Esophagus muscularis mucosa (tissue), 3 donors: ENCODE measurements around the gene KCTD14.

Experiments
- CTCF ChIP-seq, 3 experiments: fragments of 200-600 bp in 2 of 3; fragments of 450-650 bp in 1 of 3; sonication (generic) in 2 of 3; IDR thresholded peaks; one replicate each; pipeline ENCODE4 v1.5.1; 2017 to 2019; ENCODE audit warnings: antibody characterized with exemption in 3 of 3, mild to moderate bottlenecking in 2 of 3, moderate library complexity in 1 of 3
- POLR2A ChIP-seq: fragments of 450-650 bp; IDR thresholded peaks from one replicate; pipeline ENCODE4 v1.6.1; 2017; ENCODE audit warnings: antibody characterized with exemption, moderate library complexity, mild to moderate bottlenecking, low read depth
- POLR2AphosphoS5 ChIP-seq, 2 donors: sonication (generic); formaldehyde crosslinking; IDR thresholded peaks; one replicate each; pipeline ENCODE4 v1.6.1; 2017; ENCODE audit warnings: antibody characterized with exemption in 2 of 2

- TF ChIP-seq CTCF (IDR thresholded peaks at IDR 0.05) (no peak), POLR2AphosphoS5 (IDR thresholded peaks at IDR 0.05) (no peak), POLR2A (no peak)
Observed at GRCh38 chr11:78056093-78056492, 33.0 kb upstream of the KCTD14 start.
